ENCODE results near the gene STX8.

The STX8 gene

DNA sequence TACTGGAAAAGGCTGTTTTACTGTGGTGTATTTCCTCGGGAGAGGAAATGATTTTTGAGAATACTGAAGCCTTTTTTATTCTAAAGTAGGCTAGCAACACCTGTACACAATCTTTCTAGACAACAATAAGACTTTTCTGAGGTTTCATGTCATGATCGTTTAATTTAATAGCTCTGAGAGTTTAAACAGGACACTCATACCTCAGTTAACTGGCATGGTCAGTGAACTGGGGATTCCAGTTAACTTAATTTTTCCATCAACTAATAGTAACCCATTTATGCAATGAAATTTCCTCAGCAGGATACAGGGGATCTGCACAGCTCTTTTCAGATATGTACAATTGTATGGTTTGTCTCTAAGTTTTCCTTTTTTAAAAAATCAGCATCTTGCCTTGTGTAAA, 291.7 kb downstream of the STX8 start:
- Histone ChIP-seq H3K4me3 (no peak overlapping the region), H3K27ac (no peak overlapping the region)
- DNase-seq (ENCODE audit: low spot score), result no peak
- TF ChIP-seq, protein P1, sequence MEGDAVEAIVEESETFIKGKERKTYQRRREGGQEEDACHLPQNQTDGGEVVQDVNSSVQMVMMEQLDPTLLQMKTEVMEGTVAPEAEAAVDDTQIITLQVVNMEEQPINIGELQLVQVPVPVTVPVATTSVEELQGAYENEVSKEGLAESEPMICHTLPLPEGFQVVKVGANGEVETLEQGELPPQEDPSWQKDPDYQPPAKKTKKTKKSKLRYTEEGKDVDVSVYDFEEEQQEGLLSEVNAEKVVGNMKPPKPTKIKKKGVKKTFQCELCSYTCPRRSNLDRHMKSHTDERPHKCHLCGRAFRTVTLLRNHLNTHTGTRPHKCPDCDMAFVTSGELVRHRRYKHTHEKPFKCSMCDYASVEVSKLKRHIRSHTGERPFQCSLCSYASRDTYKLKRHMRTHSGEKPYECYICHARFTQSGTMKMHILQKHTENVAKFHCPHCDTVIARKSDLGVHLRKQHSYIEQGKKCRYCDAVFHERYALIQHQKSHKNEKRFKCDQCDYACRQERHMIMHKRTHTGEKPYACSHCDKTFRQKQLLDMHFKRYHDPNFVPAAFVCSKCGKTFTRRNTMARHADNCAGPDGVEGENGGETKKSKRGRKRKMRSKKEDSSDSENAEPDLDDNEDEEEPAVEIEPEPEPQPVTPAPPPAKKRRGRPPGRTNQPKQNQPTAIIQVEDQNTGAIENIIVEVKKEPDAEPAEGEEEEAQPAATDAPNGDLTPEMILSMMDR (IDR thresholded peaks at IDR 0.05), result no peak

DNA sequence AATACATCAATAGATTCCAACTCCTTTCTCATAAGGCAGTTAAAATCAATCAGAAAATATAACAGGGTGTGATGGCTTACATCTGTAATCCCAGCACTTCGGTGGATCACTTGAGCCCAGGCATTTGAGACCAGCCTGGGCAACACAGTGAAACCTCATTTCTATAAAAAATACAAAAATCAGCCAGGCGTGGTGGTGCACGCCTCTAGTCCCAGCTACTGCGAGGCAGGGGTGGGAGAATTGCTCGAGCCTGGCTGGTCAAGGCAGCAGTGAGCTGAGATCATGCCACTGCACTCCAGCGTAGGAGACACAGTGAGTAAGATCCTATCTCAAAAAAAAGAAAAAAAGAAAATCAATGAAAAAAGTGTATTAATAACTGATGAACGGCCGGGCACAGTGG, 295.7 kb downstream of the STX8 start:
- no peak for DNase-seq (ENCODE audit: low spot score)
- Histone ChIP-seq H3K4me3 (no peak overlapping the region), H3K27ac (no peak overlapping the region)
- TF ChIP-seq, protein P1 (IDR thresholded peaks at IDR 0.05), result no peak

DNA sequence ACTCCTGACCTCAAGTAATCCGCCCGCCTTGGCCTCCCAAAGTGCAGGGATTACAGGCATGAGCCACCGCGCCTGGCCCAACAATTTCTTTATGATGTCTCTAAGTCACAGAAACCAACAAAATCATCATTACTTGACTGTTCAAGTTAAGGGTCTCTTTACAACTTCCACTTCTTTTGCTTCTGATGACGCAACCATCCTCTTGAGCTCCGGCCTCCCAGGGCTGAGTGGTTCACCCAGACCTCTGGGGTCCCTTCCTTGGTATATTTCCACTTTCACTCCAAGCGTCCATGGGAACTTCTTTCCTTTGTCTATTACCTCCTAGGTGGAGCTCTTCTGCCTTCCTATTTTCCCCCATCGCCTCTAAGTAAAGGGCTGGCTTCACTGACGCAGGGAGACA, 300.6 kb downstream of the STX8 start:
- Histone ChIP-seq H3K27ac (no peak overlapping the region), H3K4me3 (no peak overlapping the region)
- DNase-seq (ENCODE audit: low spot score), result no peak
- TF ChIP-seq, protein P1 (IDR thresholded peaks at IDR 0.05), result no peak

DNA sequence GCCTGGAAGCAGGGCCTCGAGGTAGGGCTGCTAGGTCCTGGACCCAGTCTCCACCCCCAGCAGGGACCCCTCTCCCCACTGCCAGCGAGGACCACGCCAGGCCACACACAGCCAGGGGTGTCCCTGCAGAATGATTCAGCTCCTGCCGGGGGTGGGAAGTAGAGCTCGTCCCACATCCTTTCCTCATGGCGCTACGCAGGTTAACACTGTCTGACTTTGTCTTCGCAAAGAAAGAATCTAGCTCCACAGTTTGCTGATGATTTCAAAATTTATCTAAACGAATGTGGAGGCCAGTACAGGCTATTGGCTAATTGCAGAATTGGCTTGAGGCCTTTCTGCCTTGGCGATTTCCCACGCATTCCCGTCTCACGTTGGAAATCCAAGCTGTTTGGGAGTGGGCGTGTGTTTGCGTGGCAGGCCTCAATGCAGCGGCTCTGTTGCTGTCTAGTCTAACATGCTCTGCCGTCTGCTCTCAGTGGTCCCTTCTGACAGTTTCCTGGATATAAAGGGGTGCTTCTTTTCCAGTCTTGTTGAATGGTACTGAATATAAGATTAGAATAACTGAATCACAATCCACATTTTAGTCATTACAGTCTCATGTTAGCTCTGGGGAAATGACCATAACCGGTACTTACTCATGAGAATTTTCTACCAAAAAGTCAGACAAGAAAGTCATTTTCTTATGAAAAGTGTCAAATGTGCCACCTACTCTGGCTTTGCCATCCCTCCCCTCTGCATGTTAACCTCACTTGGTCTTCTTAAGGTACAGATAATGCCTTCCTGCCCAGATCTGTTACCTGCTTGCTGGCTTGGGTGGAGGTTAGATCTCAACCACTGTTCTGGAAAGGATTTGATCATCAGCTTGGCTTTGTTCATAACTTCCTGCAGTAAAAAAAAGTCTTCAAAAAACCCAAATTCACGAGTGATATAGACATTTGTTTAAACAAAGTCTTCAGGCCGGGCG, 301.9 kb downstream of the STX8 start:
- Histone ChIP-seq H3K27ac (no peak overlapping the region), H3K4me3 (no peak overlapping the region)
- TF ChIP-seq, protein P1 (IDR thresholded peaks at IDR 0.05), result no peak
- no peak for DNase-seq (ENCODE audit: low spot score)

DNA sequence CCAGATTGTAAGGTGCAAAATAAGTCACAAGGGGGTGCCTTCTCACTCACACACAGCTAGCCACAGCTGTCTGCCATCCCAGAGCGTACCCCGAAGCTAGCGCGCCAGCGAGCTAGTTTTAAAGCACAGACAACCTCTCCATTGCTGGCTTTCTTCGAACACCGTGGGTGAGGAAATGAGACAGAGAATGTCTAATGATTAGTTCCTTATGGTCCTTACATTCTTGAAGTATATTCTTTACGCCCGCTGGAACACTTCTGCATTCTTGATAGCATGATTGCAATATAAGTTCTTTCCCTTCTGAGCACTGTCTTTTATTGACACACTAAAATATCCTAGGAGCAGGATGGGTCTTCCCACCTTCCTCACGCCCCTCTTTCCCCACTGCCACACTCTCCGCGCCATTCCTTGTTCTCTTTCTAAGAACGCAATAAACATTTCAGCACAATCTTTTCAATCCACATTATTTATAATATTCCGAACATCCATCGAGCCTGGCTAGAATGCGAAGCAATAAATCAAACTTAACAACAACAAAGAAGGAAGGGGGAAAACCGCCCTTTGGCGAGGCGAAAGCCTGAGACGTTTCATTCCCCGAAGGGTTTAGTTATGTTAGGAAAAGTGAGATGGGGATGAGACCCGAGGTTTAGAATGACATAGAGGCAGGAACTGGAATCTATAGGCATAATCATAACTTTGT, 303.0 kb downstream of the STX8 start:
- no peak for DNase-seq (ENCODE audit: low spot score)
- H3K4me3 ChIP-seq, result peak overlapping the region; percentile 11
- TF ChIP-seq, protein P1 (IDR thresholded peaks at IDR 0.05), result no peak
- H3K27ac ChIP-seq, result no peak overlapping the region

DNA sequence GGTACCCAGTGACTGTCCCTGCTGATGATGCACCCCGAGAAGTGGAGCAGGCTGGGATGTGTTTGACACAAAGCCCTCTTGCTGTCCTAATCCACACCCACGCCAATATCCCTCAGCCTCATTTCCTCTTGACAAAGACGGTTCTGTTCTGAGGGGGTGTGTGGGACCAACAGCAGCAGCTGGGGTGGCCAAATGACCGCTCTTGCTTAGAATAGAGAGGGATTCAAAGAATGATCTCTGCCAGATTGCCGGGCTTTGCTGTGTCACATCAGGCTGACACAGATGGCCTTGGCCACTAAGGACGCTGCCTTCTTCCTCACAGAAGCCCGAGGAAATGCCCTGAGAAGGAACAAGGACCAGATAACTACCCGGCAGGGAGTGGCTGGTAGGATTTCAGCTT, 303.6 kb downstream of the STX8 start:
- no peak overlapping the region for H3K27ac ChIP-seq

More for the DNA sequence above, 303.6 kb downstream of the STX8 start:
- H3K4me3 ChIP-seq, result peak overlapping the region; percentile 11
- TF ChIP-seq, protein P1 (IDR thresholded peaks at IDR 0.05), result no peak
- no peak for DNase-seq (ENCODE audit: low spot score)

Data from coronary artery (tissue), 2 donors.